A549 (cell line): Measurements from ENCODE around the gene TGFBR1. TPM values are rescaled to one million over a fixed set of nuclear protein-coding genes. Genes with fewer than 3 reads are reported as not detected.

Experiments used
- ATAC-seq, 2 experiments: fragments of 200-7000 bp in 1 of 2; fragments of >200 bp in 1 of 2; cut with Nextera tagmentation in 1 of 2; cut with Tn5 transposase in 1 of 2; 3 replicates each; pipeline versions ENCODE4 v1.8.0 to v1.9.1; 2018 to 2020; ENCODE audit warnings: mild to moderate bottlenecking in 1 of 2, moderate library complexity in 1 of 2
- CTCF ChIA-PET: fragments of 300-600 bp; sonication (Branson Sonifier 250); formaldehyde crosslinking; extraction: SDS; loops from one replicate; lab custom pipeline; 2021; ENCODE audit warnings: antibody characterized with exemption, inconsistent platforms; lab: Yijun Ruan, JAX
- POLR2A ChIA-PET: fragments of 350-600 bp; formaldehyde crosslinking; extraction: SDS; loops from one replicate; lab custom pipeline; 2021; ENCODE audit warnings: antibody characterized with exemption, inconsistent platforms; lab: Yijun Ruan, JAX
- DNase-seq, 2 experiments: peaks; one replicate each; pipeline versions ENCODE4 v3.0.0 to v3.0.0-alpha.2; 2011 to 2016; ENCODE audit warnings: low read depth in 1 of 2, low spot score in 1 of 2
- FAIRE-seq: peaks from 2 replicates; lab custom pipeline; 2011; peaks lifted over from hg19 to GRCh38; lab: Jason Lieb, UNC
- H3K27ac ChIP-seq, 2 experiments: fragments of >200 bp; sonication (Bioruptor Twin); formaldehyde crosslinking; 3 replicates each; pipeline ENCODE4 v1.5.1; 2016 to 2017
- H3K4me1 ChIP-seq: fragments of >200 bp; sonication (Bioruptor Twin); formaldehyde crosslinking; 3 replicates; pipeline ENCODE4 v1.6.1; 2016
- H3K4me2 ChIP-seq: fragments of >200 bp; sonication (Bioruptor Twin); formaldehyde crosslinking; 3 replicates; pipeline ENCODE4 v1.6.1; 2016
- H3K4me3 ChIP-seq: fragments of >200 bp; sonication (Bioruptor Twin); formaldehyde crosslinking; 3 replicates; pipeline ENCODE4 v1.5.1; 2016
- H3K9me3 ChIP-seq: fragments of >200 bp; sonication (Bioruptor Twin); formaldehyde crosslinking; 3 replicates; pipeline ENCODE4 v1.6.1; 2016
- BCL3 ChIP-seq: fragments of >200 bp; sonication (Bioruptor Twin); formaldehyde crosslinking; IDR thresholded peaks from 3 replicates; pipeline ENCODE4 v1.6.1; 2016
- BHLHE40 ChIP-seq: IDR thresholded peaks from 2 replicates; pipeline ENCODE4 v1.6.1; 2012; ENCODE audit warnings: low read depth, low read length, inconsistent platforms
- CBX2 ChIP-seq: fragments of 200-600 bp; sonication (generic); IDR thresholded peaks from 2 replicates; pipeline ENCODE4 v1.6.1; 2016; ENCODE audit warnings: low read depth, mild to moderate bottlenecking, borderline replicate concordance
- CHD4 ChIP-seq: fragments of 200-600 bp; sonication (generic); IDR thresholded peaks from 2 replicates; pipeline ENCODE4 v1.6.1; 2016; ENCODE audit warnings: antibody characterized with exemption, mild to moderate bottlenecking, borderline replicate concordance
- EHF ChIP-seq: fragments of 250-450 bp; sonication (Bioruptor Pico); IDR thresholded peaks from 2 replicates; pipeline ENCODE4 v1.5.0; 2020; ENCODE audit warnings: mild to moderate bottlenecking
- EHMT2 ChIP-seq: fragments of 200-600 bp; sonication (generic); IDR thresholded peaks from 2 replicates; pipeline ENCODE4 v1.6.1; 2016; ENCODE audit warnings: antibody characterized with exemption, low read depth, mild to moderate bottlenecking, moderate library complexity
- ELK1 ChIP-seq: fragments of 150-350 bp; IDR thresholded peaks from 2 replicates; pipeline ENCODE4 v1.6.1; 2014; ENCODE audit warnings: low read depth, mild to moderate bottlenecking, low read length
- FOSB ChIP-seq: fragments of 250-450 bp; sonication (Bioruptor Pico); IDR thresholded peaks from 2 replicates; pipeline ENCODE4 v1.5.0; 2020; ENCODE audit warnings: mild to moderate bottlenecking, moderate library complexity
- FOXS1 ChIP-seq: fragments of 250-450 bp; sonication (Bioruptor Pico); IDR thresholded peaks from 2 replicates; pipeline ENCODE4 v1.5.0; 2020; ENCODE audit warnings: mild to moderate bottlenecking, moderate library complexity
- HES2 ChIP-seq: fragments of >200 bp; sonication (Bioruptor Twin); formaldehyde crosslinking; IDR thresholded peaks from 2 replicates; pipeline ENCODE4 v1.6.1; 2016
- HEYL ChIP-seq: fragments of 250-450 bp; sonication (Bioruptor Pico); IDR thresholded peaks from 2 replicates; pipeline ENCODE4 v1.8.0; 2021; ENCODE audit warnings: mild to moderate bottlenecking, moderate library complexity
- HMGXB4 ChIP-seq: fragments of 250-450 bp; sonication (Bioruptor Pico); IDR thresholded peaks from 2 replicates; pipeline ENCODE4 v1.5.0; 2021; ENCODE audit warnings: mild to moderate bottlenecking, moderate library complexity, borderline replicate concordance
- HOXA7 ChIP-seq: fragments of 250-450 bp; sonication (Bioruptor Pico); IDR thresholded peaks from 2 replicates; pipeline ENCODE4 v1.5.0; 2020; ENCODE audit warnings: mild to moderate bottlenecking, moderate library complexity
- JUN ChIP-seq, 2 experiments: fragments of >200 bp; sonication (Bioruptor Twin); formaldehyde crosslinking; IDR thresholded peaks; 2 replicates in 1 of 2; 3 replicates in 1 of 2; pipeline ENCODE4 v1.6.1; 2016 to 2017
- MAFK ChIP-seq: fragments of 450-650 bp; IDR thresholded peaks from 2 replicates; pipeline ENCODE4 v1.6.1; 2014; ENCODE audit not compliant: partially characterized antibody
- MAX ChIP-seq: IDR thresholded peaks from 2 replicates; pipeline ENCODE4 v1.6.1; 2012
- MYC ChIP-seq: IDR thresholded peaks from 2 replicates; pipeline ENCODE4 v1.6.1; 2012; ENCODE audit warnings: mild to moderate bottlenecking, inconsistent platforms, low read length, improper control_type of control experiment, borderline replicate concordance
- NFE2L2 ChIP-seq: fragments of 150-350 bp; conservative IDR thresholded peaks from 2 replicates; pipeline ENCODE4 v1.6.1; 2014; ENCODE audit warnings: low read length
- NPAS2 ChIP-seq: fragments of 250-450 bp; sonication (Bioruptor Pico); IDR thresholded peaks from 2 replicates; pipeline ENCODE4 v1.8.0; 2022; ENCODE audit warnings: mild to moderate bottlenecking, moderate library complexity, borderline replicate concordance
- PHF8 ChIP-seq: fragments of 200-600 bp; sonication (generic); IDR thresholded peaks from 2 replicates; pipeline ENCODE4 v1.6.1; 2016; ENCODE audit warnings: low read depth, mild to moderate bottlenecking, antibody characterized with exemption, moderate library complexity, borderline replicate concordance
- POLR2AphosphoS2 ChIP-seq: conservative IDR thresholded peaks from 2 replicates; pipeline ENCODE4 v1.6.1; 2012; ENCODE audit warnings: low read length, improper control_type of control experiment, inconsistent platforms
- RARB ChIP-seq: fragments of 250-450 bp; sonication (Bioruptor Pico); IDR thresholded peaks from 2 replicates; pipeline ENCODE4 v1.8.0; 2021; ENCODE audit warnings: mild to moderate bottlenecking, moderate library complexity
- RCOR1 ChIP-seq: fragments of 150-350 bp; IDR thresholded peaks from 2 replicates; pipeline ENCODE4 v1.6.1; 2014; ENCODE audit warnings: antibody characterized with exemption, low read length, low read depth
- RNF2 ChIP-seq: fragments of 200-600 bp; sonication (generic); IDR thresholded peaks from 2 replicates; pipeline ENCODE4 v1.6.1; 2016; ENCODE audit warnings: low read depth, mild to moderate bottlenecking, antibody characterized with exemption, moderate library complexity, borderline replicate concordance
- SMC3 ChIP-seq: fragments of >200 bp; sonication (Bioruptor Twin); formaldehyde crosslinking; IDR thresholded peaks from 3 replicates; pipeline ENCODE4 v1.6.1; 2018; ENCODE audit warnings: inconsistent platforms
- USF2 ChIP-seq: fragments of 450-650 bp; IDR thresholded peaks from 2 replicates; pipeline ENCODE4 v1.6.1; 2014; ENCODE audit warnings: antibody characterized with exemption
- WGBS: methylation state at CpG from one replicate; pipeline ENCODE4 v1.1.6; 2017; ENCODE audit errors: missing lambda C conversion rate; 5-methylcytosine and 5-hydroxymethylcytosine counted together
- polyA plus RNA-seq, 4 experiments: library from polyadenylated mRNA; depleted of rRNA in 3 of 4; stranded (reverse); fragments of >200 nt; fragmentation: RNase III in 1 of 4; extraction: RNeasy Plus Mini Kit Qiagen cat#74134 plus additional on column Dnase treatment in 1 of 4; gene quantifications; 2 replicates in 3 of 4; 3 replicates in 1 of 4; pipeline ENCODE4 v1.2.3, GENCODE V29; 2011 to 2017

TGFBR1 gene
- polyA plus RNA-seq, 2 of the 4 experiments (the other 2 are of a cell fraction) = 25.8 to 45.5 TPM

GRCh38 chr9:99069075-99069474 is 35.8 kb upstream of the TGFBR1 start:
- no peak overlapping the region for H3K27ac ChIP-seq
- H3K4me3 ChIP-seq = no peak overlapping the region
- ChIA-PET POLR2A (no interaction called here), CTCF (interaction anchor here (1.0 kb wide), 1 partner anchor 25 kb away, joined by 3 read pairs; no protein-coding TSS in a partner anchor)
- TF ChIP-seq BHLHE40 (no peak), CHD4 (no peak), MAFK (no peak), BCL3 (no peak), EHF (CRISPR knock-in tag) (no peak), ELK1 (no peak), RCOR1 (no peak), JUN (IDR thresholded peaks at IDR 0.05) (no peak), FOSB (no peak)
- no peak for FAIRE-seq
- no peaks in the 10 kb centered on the region for H3K9me3 ChIP-seq
- no peak for ATAC-seq
- H3K4me1 ChIP-seq = no peaks in the 10 kb centered on the region
- no peak for DNase-seq
- H3K4me2 ChIP-seq = no peak overlapping the region
- WGBS = 90% methylated on average over 1 of the region's 1 CpG

GRCh38 chr9:99069546-99069945 is 35.4 kb upstream of the TGFBR1 start:
- Histone ChIP-seq H3K4me1 (no peaks in the 10 kb centered on the region), H3K27ac (no peak overlapping the region), H3K4me3 (no peak overlapping the region), H3K4me2 (no peak overlapping the region), H3K9me3 (no peaks in the 10 kb centered on the region)
- CTCF ChIA-PET = no interaction called here
- POLR2A ChIA-PET = no interaction called here
- no peak for ATAC-seq
- WGBS = 81% methylated on average over 12 of the region's 12 CpGs
- FAIRE-seq = no peak
- no peak for TF ChIP-seq FOXS1
- TF ChIP-seq HES2 = no peak
- TF ChIP-seq RNF2 = no peak
- TF ChIP-seq RARB (CRISPR knock-in tag) = no peak
- TF ChIP-seq EHMT2 = no peak
- TF ChIP-seq HOXA7 (CRISPR knock-in tag) = no peak
- TF ChIP-seq FOSB = no peak
- TF ChIP-seq USF2 = no peak
- no peak for TF ChIP-seq NPAS2
- no peak for TF ChIP-seq MAX
- TF ChIP-seq MYC = no peak
- TF ChIP-seq CBX2 = no peak
- no peak for DNase-seq

GRCh38 chr9:99070681-99071080 is 34.2 kb upstream of the TGFBR1 start:
- CTCF ChIA-PET = no interaction called here
- Histone ChIP-seq H3K4me1 (no peaks in the 10 kb centered on the region), H3K4me2 (no peak overlapping the region), H3K9me3 (no peaks in the 10 kb centered on the region), H3K27ac (no peak overlapping the region), H3K4me3 (no peak overlapping the region)
- 52% methylated on average over 6 of the region's 6 CpGs for WGBS
- POLR2A ChIA-PET = no interaction called here
- TF ChIP-seq RNF2 = no peak
- TF ChIP-seq EHF (CRISPR knock-in tag) = no peak
- TF ChIP-seq PHF8 = no peak
- no peak for TF ChIP-seq HEYL
- no peak for TF ChIP-seq USF2
- no peak for TF ChIP-seq JUN (IDR thresholded peaks at IDR 0.05)
- TF ChIP-seq RARB (CRISPR knock-in tag) = no peak
- TF ChIP-seq FOXS1 = no peak
- TF ChIP-seq HMGXB4 (CRISPR knock-in tag) = no peak
- TF ChIP-seq HOXA7 (CRISPR knock-in tag) = no peak
- no peak for TF ChIP-seq NFE2L2
- TF ChIP-seq SMC3 = no peak
- TF ChIP-seq HES2 = no peak
- no peak for TF ChIP-seq POLR2AphosphoS2
- DNase-seq (no peak), FAIRE-seq (no peak), ATAC-seq (no peak)
